Stimulated activated CD4-positive, alpha-beta T cell treated with anti-CD3 and anti-CD28 coated beads, Interleukin-1b, Interleukin-23, amount 100 ng/mL, for 4 hours (primary cell): ENCODE results near the gene PPIL4.

Experiments used
- DNase-seq, 2 donors: peaks; one replicate each; pipeline ENCODE4 v3.0.0-alpha.2; 2020; ENCODE audit warnings: low read depth in 2 of 2

The PPIL4 gene

GRCh38 chr6:149459761-149460160, 86.1 kb downstream of the PPIL4 start:
- no peak for DNase-seq

DNA sequence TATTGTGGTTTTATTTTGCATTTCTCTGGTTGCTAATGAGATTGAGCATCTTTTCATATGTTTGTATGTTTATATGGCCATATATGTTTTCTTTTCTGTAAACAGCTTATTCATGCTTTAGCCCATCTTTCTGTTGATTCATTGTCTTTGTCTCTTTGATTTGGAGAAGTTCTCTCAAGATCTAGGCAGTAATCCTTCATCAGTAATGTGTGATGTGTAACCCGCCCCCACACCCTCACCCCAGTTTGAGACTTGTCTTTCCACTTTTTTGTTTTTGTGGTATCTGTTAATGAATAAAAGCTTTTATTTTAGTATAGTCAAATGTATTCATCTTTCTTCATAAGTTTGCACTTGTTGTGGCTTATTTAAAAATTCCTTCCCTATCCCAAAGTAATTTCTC, 87.0 kb downstream of the PPIL4 start:
- DNase-seq: no peak

- DNase-seq: no peak
These were observed 87.6 kb downstream of the PPIL4 start for GRCh38 chr6:149458196-149458595.

DNA sequence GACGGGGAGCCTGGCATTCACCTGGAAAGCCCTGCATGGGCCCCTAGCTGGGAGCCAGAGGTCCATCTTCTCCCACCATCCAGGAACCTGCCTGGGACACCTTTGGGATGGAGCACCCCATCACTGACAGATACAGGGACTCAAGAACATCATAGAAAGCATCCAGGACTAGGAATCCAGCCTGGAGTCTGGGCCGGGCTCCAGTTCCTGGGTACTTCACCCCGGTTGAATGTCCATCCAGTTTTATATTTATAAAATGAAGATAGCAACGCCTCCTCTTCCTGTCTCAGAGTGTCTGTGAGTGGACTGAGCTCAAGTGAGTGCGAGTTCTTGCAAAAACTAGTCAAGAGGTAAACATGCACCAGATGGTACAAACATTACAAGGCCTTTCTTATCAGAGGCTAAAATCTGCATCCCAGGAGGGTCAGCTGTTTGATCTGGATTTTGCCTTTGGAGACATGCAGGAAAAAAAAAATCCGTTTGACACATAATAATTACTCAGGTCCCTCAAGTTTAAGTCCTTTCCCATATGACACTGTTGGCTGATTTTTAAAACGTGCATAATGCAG, 88.4 kb downstream of the PPIL4 start:
- no peak for DNase-seq

GRCh38 chr6:149456311-149457021, 89.4 kb downstream of the PPIL4 start:
- no peak for DNase-seq

DNA sequence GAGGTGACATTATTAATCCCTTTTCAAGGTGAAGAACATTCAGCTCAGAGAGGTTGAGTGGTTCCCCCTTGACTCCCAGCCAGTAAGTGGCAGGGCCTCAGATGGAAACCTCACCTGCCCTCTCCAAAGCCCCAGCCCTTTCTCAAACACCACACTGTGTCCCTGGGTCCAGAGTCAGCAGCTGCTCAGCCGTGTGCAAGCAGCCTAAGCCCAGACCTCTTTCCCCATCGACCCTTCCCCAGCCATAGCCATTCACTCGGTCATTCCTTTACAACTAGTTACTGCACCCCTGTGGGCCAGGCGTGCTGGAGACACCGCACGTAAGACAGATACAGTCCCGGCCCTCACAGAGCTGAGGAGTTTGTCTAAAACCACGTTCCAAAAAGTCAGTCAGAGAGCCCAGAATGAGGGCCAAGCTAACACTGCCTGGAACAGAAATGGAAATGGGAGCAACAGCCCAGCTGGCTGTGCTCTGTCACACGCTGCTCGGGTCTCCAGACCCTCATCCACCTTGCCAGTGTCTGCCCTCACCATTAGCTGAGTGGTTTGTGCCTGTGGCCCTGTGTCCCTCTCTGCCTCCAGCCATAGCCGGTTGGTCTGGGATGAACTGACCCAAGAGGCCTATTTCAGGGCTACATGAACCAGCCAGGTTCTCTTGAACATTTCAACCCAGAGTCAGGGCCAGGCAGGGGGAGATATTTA, 90.7 kb downstream of the PPIL4 start:
- no peak for DNase-seq
